ENCODE data around the gene HECTD2.
"Not testable (repeated sequence)": the region's sequence is repeated elsewhere in the genome, so short reads cannot be mapped to it uniquely, and the experiment has no call there.

HECTD2 gene, protein sequence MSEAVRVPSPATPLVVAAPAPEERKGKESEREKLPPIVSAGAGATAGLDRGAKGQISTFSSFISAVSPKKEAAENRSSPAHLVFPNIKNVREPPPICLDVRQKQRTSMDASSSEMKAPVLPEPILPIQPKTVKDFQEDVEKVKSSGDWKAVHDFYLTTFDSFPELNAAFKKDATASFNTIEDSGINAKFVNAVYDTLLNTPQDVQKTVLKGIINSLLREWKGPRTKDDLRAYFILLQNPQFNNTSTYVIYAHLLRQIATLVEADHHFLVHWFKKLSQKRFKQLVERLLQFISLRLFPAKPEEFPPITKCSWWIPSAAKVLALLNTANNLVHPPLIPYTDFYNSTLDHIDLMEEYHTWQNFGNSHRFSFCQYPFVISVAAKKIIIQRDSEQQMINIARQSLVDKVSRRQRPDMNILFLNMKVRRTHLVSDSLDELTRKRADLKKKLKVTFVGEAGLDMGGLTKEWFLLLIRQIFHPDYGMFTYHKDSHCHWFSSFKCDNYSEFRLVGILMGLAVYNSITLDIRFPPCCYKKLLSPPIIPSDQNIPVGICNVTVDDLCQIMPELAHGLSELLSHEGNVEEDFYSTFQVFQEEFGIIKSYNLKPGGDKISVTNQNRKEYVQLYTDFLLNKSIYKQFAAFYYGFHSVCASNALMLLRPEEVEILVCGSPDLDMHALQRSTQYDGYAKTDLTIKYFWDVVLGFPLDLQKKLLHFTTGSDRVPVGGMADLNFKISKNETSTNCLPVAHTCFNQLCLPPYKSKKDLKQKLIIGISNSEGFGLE

DNA sequence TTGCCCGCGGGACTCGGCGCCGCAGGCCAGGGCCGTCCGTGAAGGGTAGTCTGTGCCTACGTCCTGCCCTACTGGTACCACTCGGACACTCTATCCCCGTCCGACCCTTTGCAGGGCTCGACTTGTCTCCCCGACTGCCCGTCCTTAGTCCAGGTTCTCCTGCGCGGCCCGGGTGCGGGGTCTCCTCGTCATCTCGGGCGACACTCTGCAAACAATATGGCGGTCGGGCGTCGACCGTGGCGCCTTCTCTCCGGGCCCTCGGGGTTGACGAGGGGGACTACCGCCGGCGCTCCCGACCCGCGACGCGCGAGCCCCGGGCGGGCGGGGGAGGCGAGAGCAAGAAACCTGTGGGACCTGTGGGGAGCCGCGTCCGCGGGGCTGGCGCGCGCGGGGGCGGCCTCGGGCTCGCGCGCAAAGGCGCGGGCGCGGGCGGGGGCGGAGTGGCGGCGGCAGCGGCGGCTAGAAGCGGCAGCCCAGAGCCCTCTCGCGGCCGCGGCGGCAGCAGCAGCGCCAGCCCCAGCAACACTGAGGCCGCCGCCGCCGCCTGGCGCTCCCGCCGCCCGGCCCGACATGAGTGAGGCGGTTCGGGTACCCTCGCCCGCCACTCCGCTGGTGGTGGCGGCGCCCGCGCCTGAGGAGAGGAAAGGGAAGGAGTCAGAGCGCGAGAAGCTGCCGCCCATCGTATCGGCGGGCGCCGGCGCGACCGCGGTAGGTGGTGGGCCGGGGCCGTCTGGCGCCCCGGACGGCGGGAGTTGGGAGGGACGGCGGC, at the start of gene HECTD2:
HECTD2 (plus strand) TSS at position 476 of the 769 bp plus-strand sequence; CDS start at position 571, 95 bp downstream.
- DNase-seq (ENCODE audit: low read depth in 2 of 2), result peak; percentile 57 to 73

DNA sequence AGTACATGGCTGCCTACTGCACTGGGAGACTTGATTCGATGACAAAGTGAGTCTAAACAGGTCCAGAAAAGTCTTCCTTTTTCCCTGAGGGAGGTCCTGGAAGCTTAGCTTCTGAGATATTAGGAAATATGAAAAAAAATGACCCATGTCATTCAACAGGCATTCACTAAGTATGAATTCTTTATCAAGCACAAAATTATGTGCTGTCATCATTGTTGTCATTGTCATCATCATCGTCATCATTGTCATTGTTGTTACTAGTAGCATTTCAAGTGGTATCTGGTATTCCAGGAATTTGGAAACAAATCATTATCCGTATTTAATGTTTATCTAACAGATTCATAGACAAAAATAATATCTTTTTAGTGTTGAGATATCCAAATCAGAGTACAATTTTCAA, 49.7 kb upstream of the HECTD2 start:
- no peak for DNase-seq (ENCODE audit: low read depth in 2 of 2)

DNA sequence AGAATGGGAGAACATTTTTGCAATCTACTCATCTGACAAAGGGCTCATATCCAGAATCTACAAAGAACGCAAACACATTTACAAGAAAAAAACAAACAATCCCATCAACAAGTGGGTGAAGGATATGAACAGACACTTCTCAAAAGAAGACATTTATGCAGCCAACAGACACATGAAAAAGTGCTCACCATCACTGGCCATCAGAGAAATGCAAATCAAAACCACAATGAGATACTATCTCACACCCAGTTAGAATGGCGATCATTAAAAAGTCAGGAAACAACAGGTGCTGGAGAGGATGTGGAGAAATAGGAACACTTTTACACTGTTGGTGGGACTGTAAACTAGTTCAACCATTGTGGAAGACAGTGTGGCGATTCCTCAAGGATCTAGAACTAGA, 44.6 kb upstream of the HECTD2 start:
- not testable (repeated sequence) for DNase-seq (ENCODE audit: low read depth in 2 of 2)

DNA sequence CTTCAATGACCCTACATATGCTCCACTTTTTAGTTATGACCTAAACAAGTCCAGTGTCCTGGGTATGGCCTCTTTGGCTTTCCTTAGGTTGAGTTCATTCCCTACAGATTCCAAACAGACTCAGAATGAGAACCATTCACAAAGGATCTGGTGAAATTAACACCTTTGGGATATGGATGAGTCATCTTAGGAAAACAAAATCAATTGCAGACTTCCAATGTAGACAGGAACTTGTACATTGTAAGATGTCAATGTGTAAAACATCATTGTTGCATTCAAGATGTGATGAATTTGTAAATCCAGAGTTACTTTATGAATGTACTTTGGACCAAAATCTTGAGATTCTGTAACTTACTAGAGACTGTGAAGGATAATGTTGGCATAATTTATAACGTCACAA, 43.4 kb upstream of the HECTD2 start:
- DNase-seq (ENCODE audit: low read depth in 2 of 2), result no peak

DNA sequence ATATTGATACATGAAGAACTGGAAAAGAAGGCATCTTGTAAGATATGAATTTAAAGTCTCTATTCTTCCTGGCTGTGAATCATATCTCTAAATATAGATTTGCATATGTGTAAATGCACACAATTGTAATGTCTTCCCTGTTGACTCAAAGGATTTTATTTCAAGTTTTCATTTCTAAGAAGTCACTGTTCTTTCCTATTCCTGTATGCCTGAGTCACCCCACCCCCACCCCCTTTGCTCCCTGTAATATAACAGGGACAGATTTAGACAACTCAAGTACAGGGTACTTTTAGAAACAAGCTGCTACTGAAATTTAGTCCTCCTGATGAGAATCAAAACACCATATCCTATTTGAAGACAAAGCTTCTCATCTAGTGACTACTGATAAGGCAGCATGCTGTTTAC, 43.0 kb upstream of the HECTD2 start:
- no peak for DNase-seq (ENCODE audit: low read depth in 2 of 2)

DNA sequence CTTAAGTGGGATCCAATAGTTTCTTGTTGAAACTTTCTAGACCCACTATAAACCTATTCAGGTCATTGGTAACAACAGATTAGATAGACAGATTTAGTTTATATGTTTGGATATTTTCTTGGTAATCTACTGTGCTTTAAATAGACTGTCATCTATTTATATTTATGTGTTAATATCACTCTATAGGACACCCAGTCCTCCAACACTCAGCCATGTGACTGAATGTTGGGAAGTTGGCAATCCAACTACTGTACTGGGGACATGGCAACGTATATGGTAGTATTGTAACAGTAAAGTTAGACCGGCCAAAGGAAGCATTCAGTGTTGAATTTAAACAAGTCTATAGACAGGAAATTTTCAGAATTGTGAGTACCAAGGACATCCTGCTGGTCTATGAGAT, 42.6 kb upstream of the HECTD2 start:
- no peak for DNase-seq (ENCODE audit: low read depth in 2 of 2)

DNA sequence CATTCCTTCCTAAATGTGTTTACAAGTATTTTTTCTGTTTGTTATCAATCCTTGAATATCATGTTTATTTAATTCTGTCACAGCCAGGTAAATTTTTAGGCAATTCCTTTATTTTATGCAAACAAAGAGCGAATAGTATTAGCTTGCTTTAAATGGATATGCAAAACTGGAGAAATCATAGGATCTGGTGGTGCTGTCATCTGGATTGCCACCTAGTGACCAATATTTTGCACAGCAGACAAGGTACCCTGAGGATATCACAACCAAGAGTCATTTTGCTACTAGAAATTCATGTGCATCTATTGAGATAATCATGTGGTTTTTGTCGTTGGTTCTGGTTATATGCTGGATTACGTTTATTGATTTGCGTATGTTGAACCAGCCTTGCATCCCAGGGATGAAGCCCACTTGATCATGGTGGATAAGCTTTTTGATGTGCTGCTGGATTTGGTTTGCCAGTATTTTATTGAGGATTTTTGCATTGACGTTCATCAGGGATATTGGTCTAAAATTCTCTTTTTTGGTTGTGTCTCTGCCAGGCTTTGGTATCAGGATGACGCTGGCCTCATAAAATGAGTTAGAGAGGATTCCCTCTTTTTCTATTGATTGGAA, 40.1 kb upstream of the HECTD2 start:
- DNase-seq (ENCODE audit: low read depth in 2 of 2), result not testable (repeated sequence)

DNA sequence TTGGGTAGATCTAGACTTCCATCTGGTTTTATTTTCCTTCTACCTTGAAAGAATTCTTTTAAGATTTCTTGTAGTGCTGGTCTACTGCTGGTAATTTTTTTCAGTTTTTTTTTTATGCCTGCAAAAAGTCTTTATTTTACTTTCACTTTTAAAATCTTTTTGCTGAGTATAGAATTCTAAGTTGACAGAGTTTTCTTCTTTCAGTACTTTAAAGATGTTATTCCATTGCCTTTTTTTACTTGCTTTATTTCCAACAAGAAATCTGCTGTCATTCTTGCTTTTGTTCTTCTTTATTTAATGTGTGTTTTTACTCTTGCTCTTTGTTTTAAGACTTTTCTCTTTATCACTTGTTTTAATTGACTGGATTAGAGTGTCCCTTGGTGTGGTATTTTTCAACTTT, 36.1 kb upstream of the HECTD2 start:
- DNase-seq (ENCODE audit: low read depth in 2 of 2), result no peak

DNA sequence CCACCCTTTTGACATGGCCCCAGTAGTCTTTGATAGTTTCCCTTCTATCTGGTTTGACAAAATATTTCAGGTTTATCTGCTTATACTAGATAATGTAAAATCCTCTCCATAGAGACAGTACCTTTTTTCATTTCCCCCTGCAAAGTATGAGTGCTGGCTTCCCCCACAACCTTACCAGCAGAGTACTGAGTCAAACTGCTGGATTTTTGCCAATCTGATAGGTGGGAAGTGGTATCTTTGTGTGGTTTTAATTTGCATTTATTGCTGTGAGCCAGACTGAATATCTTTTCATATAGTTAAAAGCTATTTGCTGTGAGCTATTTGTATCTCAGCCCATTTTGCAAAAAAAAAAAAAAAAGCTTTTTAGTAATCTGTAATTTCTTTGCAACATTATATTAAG, 32.1 kb upstream of the HECTD2 start:
- no peak for DNase-seq (ENCODE audit: low read depth in 2 of 2)

DNA sequence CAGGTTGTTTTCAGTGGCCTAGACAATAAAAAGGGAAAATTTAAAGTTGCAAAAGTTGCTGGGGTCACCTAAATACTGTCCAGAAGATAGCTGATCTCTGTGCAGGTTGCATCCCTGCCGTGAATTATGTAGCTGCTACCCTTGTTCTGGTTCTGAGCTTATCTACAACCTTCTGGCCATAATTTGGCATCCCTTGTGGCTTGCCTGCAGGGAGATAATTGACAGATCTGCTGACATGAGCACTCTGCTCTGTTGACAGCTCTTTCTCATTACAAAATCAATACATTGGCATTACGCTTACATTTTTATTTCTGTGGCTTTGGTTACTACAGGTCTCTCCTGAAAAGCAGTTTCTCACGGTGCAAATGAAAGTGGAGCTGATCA, 29.3 kb upstream of the HECTD2 start:
- DNase-seq (ENCODE audit: low read depth in 2 of 2), result no peak

DNA sequence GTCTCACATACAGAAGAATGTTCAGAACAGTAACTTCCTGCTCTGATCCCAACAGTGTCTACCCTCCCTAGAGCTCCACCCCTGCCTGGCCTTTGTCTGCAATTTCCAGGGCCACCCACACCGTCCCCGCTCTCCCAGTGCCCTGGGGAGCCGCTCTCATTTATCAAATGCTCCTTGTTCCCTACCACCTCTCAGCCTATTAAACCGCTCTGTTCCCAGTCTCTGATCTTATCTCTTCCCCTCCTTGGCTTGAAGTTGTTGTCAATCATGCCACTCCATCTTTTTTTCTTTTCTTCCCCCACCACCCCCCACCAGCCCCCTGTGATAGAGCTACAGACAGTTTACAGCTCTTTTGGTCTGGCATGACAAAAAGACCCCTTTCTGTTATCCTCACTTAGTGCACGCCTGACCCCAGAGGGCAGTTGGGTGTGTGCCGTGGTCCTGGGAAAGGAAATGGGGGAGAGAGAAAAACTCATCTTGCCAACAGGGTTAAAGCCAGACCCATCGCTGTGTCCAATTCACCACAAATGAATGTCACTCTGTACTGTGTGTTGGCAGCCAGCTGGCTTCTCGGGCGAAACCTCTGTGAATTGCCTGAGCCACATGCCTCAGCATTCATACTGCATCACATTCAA, 28.8 kb upstream of the HECTD2 start:
- no peak for DNase-seq (ENCODE audit: low read depth in 2 of 2)

DNA sequence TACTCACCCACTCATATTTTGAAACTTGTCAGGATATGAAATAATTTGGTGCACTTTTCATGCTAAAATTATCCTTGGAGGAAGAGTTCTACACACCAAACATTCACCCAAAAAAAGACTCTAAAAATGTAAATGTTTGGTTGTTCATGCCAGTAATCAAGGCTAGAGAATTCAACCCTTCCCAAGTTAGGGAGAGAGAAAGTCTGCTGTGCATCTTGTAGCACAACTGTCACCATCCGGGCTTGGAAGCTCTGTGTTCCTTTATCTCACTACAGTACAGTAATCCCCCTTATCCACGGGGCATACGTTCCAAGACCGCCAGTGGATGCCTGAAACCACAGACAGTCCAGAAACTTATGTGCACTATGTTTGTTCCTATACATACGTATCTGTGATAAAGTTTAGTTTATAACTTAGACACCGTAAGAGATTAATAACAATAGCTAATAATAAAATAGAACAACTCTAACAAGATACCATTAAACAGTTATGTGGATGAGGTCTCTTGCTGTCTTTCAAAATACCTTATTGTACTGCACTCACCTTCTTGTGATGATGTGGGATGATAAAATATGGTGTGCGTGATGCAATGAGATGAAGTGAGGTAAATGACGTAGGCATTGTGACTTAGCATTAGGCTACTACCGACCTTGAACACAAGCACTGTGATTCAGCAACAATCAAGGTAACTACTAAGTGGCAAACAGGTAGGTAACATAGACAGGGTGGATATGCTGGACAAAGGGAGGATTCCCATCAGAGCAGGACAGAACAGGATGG, 24.6 kb upstream of the HECTD2 start:
- DNase-seq (ENCODE audit: low read depth in 2 of 2), result no peak

DNA sequence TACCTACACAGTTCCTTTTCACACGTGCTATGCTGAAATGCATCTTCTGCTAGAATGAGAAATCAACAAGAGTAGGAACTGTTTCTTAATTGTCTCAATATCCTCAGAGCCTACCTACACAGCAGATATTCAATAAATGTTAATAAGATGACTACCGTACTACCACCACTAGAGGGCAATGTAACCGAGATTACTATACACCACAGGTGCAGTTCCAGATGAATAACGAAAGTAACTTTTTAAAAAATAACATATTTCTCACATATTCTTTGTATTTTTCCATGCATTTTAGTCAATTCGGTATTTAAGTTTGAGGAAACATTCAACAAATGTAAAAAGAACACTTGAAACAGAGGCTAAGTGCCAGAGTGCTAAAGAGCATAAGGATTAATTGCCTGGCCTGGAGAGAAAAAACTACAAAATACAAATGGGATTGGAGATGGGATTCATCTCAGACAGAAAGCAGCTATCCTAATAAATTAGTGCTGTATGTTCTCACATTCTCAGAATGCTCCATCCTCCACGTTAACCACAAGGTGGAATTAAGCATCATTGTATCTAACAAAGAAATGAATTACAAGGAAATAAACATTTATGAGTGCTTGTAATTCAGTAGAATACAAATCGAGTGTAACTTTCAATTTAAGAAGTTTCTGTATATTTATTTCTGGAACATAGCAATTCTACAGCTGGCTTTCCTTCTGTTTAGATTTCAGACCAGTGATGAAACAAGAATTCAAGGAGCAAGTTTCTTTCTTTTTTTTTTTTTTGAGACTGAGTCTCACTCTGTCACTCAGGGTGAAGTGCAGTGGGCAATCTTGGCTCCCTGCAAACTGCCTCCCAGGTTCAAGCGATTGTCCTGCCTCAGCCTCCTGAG, 20.3 kb upstream of the HECTD2 start:
- no peak for DNase-seq (ENCODE audit: low read depth in 2 of 2)

DNA sequence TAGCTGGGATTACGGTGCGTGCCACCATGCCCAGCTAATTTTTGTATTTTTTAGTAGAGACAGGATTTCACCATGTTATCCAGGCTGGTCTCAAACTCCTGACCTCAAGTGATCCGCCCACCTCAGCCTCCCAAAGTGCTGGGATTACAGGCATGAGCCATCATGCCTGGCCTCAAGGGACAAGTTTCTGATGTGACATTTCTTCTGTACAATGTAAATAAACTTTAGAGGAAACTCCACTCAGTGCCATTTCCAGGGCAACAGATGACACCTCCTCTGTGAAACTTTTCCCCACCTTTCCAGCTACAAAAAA, 19.7 kb upstream of the HECTD2 start:
- DNase-seq (ENCODE audit: low read depth in 2 of 2), result not testable (repeated sequence)

DNA sequence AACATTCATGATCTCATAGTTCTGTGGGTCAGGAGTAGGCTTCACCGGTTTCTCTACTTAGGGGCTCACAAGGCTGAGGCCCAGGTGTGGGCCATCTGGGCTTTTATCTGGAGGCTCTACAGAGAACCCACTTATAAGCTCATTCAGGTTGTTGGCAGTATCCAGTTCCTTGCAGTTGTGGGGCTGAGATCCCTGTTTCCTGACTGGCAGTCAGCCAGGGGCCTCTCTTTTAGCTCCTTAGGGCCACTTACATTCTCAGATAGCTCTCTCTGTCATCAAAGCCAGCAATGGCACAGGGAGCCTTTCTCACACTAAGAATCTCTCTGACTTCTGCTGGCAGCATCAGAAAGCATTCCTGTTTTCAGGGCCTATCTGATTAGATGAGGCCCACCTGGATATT, 18.2 kb upstream of the HECTD2 start:
- DNase-seq (ENCODE audit: low read depth in 2 of 2), result no peak

DNA sequence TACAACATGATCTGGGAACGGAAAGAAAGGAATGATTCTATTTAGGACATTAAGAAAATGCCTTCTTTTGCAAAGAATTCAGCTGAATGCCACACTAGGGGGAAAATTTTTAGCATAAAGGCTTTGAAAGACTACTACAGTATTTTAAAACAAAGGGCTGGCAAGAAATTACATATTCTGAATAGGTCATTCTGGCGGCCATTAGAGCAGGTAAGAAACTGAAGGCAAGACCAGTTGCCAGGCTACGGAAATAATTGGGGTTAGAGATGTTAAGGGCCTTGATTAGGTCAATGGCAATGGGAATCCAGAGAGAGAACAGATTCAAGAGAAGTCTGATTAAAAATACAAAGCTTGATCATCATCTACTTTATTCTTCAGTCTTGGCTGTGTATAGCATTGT, 3.8 kb upstream of the HECTD2 start:
- DNase-seq (ENCODE audit: low read depth in 2 of 2), result no peak

DNA sequence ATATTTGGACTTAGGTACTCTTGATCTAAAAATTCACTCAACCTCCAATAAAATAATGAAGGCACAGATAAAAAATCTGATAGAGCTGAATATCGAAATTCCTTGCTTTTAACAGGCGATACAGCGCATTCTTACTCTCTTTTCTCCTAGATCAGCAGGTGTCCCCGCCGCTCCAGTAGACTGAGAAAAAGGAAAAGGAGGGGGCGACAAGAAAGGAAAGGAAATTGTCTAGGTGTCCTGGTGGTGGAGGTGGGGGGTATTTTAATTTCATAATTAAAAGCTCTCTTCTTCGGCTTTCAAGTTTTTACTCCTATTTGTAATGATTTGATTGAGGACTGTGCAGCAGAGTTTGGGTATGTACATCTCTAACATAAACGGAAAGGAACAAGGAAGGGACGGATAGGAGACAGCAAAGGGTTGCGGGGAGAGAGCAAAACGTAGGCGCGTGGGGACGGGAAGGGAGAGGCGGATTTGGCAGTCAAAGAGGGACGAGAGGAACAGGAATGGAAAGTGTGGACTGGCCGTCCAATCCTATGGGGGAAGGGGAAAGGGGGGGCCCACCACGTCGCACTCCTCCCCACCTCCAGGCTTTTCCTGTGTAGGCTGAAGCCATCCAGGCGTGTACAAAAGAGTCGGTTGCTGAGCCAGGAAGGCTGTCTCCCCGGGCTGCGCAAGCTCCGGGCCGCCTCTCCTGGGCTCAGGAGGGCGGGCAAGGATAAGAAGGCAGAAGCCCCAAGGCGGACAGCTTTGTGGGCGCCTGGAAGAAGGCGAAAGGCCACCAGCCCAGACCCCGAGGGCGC, 875 bp upstream of the HECTD2 start:
- peak in 1 of 2 donors; percentile 17 for DNase-seq (ENCODE audit: low read depth in 2 of 2)

DNA sequence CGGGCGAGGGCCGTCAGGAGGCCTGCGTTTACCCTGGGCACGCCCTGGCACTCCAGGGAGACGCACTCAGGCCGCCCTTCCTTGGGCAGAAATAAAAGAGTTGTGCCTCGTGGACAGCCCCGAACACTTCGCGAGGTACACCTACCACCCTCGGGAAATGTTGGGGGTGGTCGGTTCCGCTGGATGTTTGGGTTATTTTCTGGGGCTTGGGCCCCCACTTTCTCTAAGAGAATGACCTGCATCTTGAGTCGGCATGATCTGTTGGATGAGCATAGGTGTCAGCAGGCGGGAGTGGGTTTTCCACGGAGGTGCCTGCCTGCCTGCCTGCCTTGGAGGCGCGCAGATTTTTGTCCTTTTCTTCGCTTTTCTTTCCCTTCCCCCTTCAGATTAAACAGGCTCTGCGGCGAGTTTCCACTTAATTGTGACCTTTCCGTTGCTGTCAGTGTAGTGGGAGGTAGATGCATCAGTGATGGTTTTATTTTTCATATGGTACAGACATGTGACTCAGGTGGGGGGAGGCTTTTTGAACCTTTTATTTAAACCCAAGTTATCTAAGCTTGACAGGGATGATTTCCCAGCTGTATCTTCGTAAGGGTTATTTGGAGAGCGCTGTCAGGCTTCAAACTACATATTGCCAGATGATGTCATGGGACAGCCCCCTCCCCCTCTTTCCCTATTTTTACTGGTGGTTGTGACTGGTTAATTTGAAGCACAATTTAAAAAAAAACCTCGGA, 661 bp downstream of the HECTD2 start:
- peak in 1 of 2 donors; percentile 17 for DNase-seq (ENCODE audit: low read depth in 2 of 2)

Measured in stimulated activated CD4-positive, alpha-beta T cell treated with anti-CD3 and anti-CD28 coated beads, Interleukin-15, amount 100 ng/mL, for 48 hours (primary cell).